ENCODE measurements around the gene PDIA2.

Gene PDIA2

GRCh38 chr16:280991-281659 lies 1.8 kb upstream of the PDIA2 start:
- H3K27me3 Mint-ChIP-seq: peaks cover 64% of the 10 kb centered on the region
- no peak for DNase-seq
- CTCF ChIA-PET: no interaction called here
- H3K36me3 Mint-ChIP-seq: no peaks in the 10 kb centered on the region
- H3K27ac Mint-ChIP-seq: no peak overlapping the region
- no peaks in the 10 kb centered on the region for H3K9me3 Mint-ChIP-seq
- H3K4me1 Mint-ChIP-seq: peaks cover 9% of the 10 kb centered on the region
- H3K4me3 Mint-ChIP-seq: no peak overlapping the region

DNA sequence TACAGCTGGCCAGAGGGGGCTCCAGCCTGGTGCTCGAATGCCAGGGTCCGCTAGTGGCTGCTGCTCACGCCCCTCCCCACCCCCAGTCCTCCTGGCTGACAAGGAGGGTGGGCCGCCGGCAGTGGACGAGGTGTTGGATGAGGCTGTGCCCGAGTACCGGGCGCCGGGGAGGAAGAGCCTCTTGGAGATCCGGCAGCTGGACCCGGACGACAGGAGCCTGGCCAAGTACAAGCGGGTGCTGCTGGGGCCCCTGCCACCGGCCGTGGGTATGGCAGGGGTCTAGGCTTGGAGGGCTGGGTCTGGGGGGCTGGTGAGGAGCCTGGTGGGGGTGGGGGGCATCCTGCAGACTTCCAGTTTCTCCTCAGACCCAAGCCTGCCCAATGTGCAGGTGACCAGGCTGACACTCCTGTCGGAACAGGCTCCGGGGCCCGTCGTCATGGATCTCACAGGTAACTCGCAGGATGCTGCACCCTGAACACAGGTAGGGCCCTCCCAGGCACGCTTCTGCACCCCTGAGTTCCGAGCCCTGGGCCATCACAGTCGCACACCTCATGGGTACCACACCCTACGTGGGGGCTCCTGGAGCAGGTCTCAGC lies 1.2 kb upstream of the PDIA2 start:
- H3K4me1 Mint-ChIP-seq: peaks cover 7% of the 10 kb centered on the region
- DNase-seq: no peak
- no peak overlapping the region for H3K27ac Mint-ChIP-seq
- peaks cover 4% of the 10 kb centered on the region for H3K36me3 Mint-ChIP-seq
- CTCF ChIA-PET: no interaction called here
- H3K27me3 Mint-ChIP-seq: peaks cover 57% of the 10 kb centered on the region
- H3K9me3 Mint-ChIP-seq: no peaks in the 10 kb centered on the region
- no peak overlapping the region for H3K4me3 Mint-ChIP-seq

DNA sequence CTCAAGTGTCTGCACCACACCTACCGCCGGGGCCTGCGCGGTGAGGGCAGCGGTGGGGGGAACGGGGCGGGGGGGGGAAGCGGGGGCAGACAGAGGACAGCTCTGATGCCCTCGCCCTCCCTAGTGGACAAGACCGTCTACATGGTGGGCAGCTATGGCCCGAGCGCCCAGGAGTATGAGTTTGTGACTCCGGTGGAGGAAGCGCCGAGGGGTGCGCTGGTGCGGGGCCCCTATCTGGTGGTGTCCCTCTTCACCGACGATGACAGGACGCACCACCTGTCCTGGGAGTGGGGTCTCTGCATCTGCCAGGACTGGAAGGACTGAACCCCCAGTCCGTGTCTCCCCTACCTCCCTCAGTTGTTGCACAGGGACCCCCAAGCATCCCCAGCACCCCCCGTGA lies 473 bp upstream of the PDIA2 start:
- Mint-ChIP-seq H3K4me1 (peaks cover 7% of the 10 kb centered on the region), H3K36me3 (peaks cover 6% of the 10 kb centered on the region), H3K27me3 (peaks cover 50% of the 10 kb centered on the region), H3K9me3 (no peaks in the 10 kb centered on the region), H3K4me3 (no peak overlapping the region), H3K27ac (no peak overlapping the region)
- DNase-seq: no peak
- CTCF ChIA-PET: no interaction called here

- Mint-ChIP-seq H3K36me3 (peaks cover 10% of the 10 kb centered on the region), H3K27ac (no peak overlapping the region), H3K4me1 (no peaks in the 10 kb centered on the region), H3K4me3 (no peak overlapping the region), H3K9me3 (no peaks in the 10 kb centered on the region), H3K27me3 (peaks cover 30% of the 10 kb centered on the region)
- DNase-seq: no peak
- CTCF ChIA-PET: no interaction called here
Observed at GRCh38 chr16:284204-285120, 1.5 kb downstream of the PDIA2 start.

DNA sequence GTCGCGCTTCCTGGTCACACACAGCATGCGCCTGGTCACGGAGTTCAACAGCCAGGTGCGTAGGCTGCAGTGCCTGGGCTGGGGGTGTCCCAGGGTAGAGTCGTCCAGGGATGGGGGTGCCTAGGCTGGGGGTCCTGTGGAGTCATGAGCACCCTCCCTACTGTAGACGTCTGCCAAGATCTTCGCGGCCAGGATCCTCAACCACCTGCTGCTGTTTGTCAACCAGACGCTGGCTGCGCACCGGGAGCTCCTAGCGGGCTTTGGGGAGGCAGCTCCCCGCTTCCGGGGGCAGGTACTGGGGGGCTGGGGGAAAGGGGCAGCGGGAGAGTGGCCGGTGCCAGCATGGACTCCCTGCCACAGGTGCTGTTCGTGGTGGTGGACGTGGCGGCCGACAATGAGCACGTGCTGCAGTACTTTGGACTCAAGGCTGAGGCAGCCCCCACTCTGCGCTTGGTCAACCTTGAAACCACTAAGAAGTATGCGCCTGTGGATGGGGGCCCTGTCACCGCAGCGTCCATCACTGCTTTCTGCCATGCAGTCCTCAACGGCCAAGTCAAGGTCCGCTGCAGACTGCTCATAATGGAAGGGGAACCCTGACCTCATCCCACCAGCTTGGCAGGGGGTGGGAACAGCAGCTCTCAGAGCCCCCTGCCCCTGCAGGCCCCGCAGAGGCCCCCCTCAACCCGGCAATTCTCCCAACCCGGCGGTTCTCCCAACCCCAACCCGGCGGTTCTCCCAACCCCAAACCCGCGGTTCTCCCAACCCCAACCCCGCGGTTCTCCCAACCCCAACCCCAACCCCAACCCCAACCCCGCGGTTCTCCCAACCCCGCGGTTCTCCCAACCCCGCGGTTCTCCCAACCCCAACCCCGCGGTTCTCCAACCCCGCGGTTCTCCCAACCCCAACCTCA lies 2.4 kb downstream of the PDIA2 start:
- peaks cover 24% of the 10 kb centered on the region for H3K27me3 Mint-ChIP-seq
- CTCF ChIA-PET: no interaction called here
- H3K4me3 Mint-ChIP-seq: no peak overlapping the region
- H3K27ac Mint-ChIP-seq: no peak overlapping the region
- H3K9me3 Mint-ChIP-seq: no peaks in the 10 kb centered on the region
- peaks cover 10% of the 10 kb centered on the region for H3K36me3 Mint-ChIP-seq
- H3K4me1 Mint-ChIP-seq: no peaks in the 10 kb centered on the region
- no peak for DNase-seq

DNA sequence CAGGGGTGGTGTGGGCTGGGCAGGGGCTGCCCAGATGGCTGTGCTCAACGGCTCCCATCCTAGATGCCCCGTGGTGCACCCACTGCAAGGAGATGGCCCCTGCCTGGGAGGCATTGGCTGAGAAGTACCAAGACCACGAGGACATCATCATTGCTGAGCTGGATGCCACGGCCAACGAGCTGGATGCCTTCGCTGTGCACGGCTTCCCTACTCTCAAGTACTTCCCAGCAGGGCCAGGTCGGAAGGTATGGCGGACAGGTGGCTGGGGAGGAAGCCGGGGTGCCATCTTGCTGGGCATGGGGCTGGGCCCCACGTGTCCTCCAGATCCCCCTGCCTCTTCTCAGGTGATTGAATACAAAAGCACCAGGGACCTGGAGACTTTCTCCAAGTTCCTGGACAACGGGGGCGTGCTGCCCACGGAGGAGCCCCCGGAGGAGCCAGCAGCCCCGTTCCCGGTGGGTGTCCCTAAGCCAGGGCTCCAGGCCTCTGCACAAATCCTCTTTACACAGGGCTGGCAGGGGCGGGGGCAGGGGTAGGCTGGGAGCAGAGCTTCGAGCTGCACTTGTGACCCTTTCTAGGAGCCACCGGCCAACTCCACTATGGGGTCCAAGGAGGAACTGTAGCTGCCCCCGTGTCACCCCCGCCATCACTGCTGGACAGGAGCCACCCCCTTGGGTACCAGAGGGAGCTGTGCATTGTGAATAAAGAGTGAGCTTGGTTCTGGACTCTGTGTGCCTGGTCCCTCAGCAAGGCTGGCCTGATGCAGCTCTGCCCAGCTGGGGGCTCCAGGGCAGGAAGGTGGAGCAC lies 3.7 kb downstream of the PDIA2 start:
- CTCF ChIA-PET: no interaction called here
- H3K9me3 Mint-ChIP-seq: no peaks in the 10 kb centered on the region
- H3K36me3 Mint-ChIP-seq: peaks cover 13% of the 10 kb centered on the region
- H3K27ac Mint-ChIP-seq: no peak overlapping the region
- H3K27me3 Mint-ChIP-seq: peaks cover 12% of the 10 kb centered on the region
- no peak overlapping the region for H3K4me3 Mint-ChIP-seq
- no peaks in the 10 kb centered on the region for H3K4me1 Mint-ChIP-seq
- DNase-seq: no peak

DNA sequence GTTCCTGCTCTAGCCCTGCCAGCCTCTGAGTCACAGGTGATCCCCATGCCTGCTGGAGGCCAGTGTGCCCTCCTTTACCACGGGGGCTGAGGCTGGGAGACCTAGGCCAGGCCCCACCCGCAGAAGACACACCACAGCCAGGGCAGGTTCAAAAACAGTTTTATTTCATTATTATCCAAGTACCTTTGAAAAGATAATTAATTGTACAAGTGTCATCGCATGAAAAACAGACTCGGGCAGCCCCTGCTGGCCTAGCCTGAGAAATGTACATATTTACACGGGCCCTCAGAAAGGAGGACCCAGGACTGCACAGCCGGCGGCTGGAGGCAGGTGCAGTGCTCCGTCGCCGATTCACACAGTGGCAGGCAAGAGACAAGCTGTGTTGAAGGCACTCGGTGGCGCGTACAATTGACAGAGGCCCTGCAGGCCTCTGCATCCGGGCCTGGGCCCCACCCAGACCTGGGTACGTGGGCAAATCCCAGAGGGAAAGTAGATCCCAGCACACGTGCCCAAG lies 4.4 kb downstream of the PDIA2 start:
- no peak for DNase-seq
- CTCF ChIA-PET: no interaction called here
- Mint-ChIP-seq H3K27me3 (peaks cover 6% of the 10 kb centered on the region), H3K36me3 (peaks cover 13% of the 10 kb centered on the region), H3K4me3 (no peak overlapping the region), H3K4me1 (no peaks in the 10 kb centered on the region), H3K27ac (no peak overlapping the region), H3K9me3 (no peaks in the 10 kb centered on the region)

DNA sequence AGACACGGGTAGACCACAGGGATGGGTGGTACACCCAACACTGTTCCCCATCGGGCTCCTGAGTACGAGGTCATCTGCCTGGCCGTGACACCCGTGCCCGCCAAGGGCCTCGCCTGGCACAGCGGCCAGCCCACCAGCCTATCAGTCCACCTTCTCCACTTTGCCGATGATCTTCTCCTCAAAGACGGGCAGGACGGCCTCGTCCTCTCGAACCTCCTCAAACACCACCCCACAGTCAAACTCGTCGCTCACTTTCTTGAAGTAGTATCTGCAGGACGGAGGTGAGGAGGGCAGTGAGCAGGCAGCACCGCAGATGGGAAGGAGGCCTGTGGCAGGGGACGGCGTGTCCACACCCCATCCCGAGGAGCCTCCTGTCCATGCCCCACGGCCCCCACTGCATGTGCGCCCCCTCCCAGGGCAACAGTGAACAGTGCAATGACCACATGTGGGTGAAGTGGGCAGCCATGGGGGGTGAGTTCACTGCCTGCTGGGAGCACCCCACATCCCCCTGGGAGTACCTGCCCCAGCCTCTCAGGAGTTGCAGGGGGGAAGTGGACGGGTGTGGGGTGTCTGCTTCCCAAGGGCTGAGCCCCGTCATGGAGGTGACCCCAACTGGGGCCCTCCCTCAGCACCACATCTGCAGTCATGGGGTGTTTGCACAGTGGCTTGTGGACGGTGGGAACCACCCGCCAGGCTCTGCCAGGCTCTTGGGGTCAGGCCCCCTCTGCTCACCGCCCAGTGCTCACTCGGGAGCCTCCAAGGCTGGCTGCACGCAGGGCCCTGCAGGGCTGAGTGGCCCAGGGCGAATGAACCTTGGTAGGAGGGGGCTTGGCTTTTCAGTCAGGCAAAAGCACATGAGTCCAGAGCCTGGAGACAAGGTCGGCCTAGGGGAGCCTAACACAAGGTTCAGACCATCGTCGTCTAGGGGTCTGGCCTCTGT lies 5.3 kb downstream of the PDIA2 start:
- Mint-ChIP-seq H3K4me3 (no peak overlapping the region), H3K36me3 (peaks cover 15% of the 10 kb centered on the region), H3K27me3 (no peaks in the 10 kb centered on the region), H3K4me1 (no peaks in the 10 kb centered on the region), H3K9me3 (no peaks in the 10 kb centered on the region), H3K27ac (no peak overlapping the region)
- DNase-seq: no peak
- CTCF ChIA-PET: no interaction called here

- no peak for DNase-seq
- H3K27me3 Mint-ChIP-seq: no peaks in the 10 kb centered on the region
- no peak overlapping the region for H3K27ac Mint-ChIP-seq
- no peak overlapping the region for H3K4me3 Mint-ChIP-seq
- no peaks in the 10 kb centered on the region for H3K9me3 Mint-ChIP-seq
- no peaks in the 10 kb centered on the region for H3K4me1 Mint-ChIP-seq
- H3K36me3 Mint-ChIP-seq: peaks cover 19% of the 10 kb centered on the region
- CTCF ChIA-PET: no interaction called here
Observed at GRCh38 chr16:289395-289997, 6.5 kb downstream of the PDIA2 start.

GRCh38 chr16:290015-290680 lies 7.2 kb downstream of the PDIA2 start:
- Mint-ChIP-seq H3K4me3 (no peak overlapping the region), H3K27me3 (no peaks in the 10 kb centered on the region), H3K9me3 (no peaks in the 10 kb centered on the region), H3K4me1 (no peaks in the 10 kb centered on the region), H3K27ac (no peak overlapping the region), H3K36me3 (peaks cover 19% of the 10 kb centered on the region)
- CTCF ChIA-PET: no interaction called here
- no peak for DNase-seq

- no peak for DNase-seq
- no peaks in the 10 kb centered on the region for H3K9me3 Mint-ChIP-seq
- H3K4me1 Mint-ChIP-seq: no peaks in the 10 kb centered on the region
- peaks cover 19% of the 10 kb centered on the region for H3K36me3 Mint-ChIP-seq
- CTCF ChIA-PET: no interaction called here
- no peak overlapping the region for H3K27ac Mint-ChIP-seq
- H3K27me3 Mint-ChIP-seq: no peaks in the 10 kb centered on the region
- no peak overlapping the region for H3K4me3 Mint-ChIP-seq
Observed at GRCh38 chr16:290681-291405, 7.9 kb downstream of the PDIA2 start.
